ENCODE measurements around the gene EXOC7.
A peak's percentile ranks its signal among the peaks of the same experiment; 100 is the strongest.

DNA sequence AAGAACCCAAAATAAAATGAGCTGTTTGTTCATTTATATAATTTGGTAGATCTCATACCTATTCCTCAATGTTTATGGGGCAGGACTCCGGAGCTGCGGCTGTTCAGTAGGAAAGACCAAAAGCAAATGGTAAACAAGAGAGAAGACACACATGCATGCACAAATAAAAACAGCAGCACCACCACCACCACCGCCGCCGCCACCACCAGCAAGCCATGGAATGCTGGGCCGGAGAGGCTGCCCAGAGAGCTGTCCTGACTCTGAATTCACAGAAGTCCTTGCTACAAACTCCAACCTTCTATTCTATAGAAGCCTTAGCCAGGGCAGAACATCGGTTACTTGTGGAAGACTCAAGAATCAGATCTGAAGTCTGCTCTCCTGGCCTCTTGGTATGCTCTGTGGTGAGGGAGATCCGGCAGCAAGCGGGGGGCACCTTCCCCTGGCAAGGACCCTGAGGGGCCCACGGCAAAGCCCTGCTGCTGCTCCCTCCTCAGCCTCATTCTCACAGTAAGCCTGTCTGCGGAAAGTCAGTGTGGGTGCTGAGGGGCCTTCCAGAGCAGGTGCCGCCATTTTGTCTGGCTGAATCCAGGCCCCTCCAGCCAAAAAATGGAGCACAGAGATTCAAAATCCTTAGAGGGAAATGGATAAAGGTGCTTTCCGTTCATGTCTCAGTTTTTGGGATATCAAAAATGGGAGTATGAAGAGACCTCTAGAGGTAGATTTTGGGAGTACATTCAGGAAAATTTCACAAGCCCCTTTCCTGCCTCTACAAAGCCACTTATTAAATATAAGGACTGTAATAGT lies 43.8 kb upstream of the EXOC7 start:
- TF ChIP-seq, protein P1, sequence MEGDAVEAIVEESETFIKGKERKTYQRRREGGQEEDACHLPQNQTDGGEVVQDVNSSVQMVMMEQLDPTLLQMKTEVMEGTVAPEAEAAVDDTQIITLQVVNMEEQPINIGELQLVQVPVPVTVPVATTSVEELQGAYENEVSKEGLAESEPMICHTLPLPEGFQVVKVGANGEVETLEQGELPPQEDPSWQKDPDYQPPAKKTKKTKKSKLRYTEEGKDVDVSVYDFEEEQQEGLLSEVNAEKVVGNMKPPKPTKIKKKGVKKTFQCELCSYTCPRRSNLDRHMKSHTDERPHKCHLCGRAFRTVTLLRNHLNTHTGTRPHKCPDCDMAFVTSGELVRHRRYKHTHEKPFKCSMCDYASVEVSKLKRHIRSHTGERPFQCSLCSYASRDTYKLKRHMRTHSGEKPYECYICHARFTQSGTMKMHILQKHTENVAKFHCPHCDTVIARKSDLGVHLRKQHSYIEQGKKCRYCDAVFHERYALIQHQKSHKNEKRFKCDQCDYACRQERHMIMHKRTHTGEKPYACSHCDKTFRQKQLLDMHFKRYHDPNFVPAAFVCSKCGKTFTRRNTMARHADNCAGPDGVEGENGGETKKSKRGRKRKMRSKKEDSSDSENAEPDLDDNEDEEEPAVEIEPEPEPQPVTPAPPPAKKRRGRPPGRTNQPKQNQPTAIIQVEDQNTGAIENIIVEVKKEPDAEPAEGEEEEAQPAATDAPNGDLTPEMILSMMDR (IDR thresholded peaks at IDR 0.05; ENCODE audit: borderline replicate concordance, extremely low read depth, low read length, poor library complexity, severe bottlenecking): peak; percentile 55
- TF ChIP-seq EZH2 (IDR thresholded peaks at IDR 0.05; ENCODE audit: borderline replicate concordance, low read depth, low read length, severe bottlenecking): no peak
